HepG2 (cell line): ENCODE results near the gene PSKH1. TPM values are rescaled to one million over a fixed set of nuclear protein-coding genes. Genes with fewer than 3 reads are reported as not detected.

Experiments used
- ARID2 ChIP-seq: sonication (generic); formaldehyde crosslinking; IDR thresholded peaks from 2 replicates; pipeline ENCODE4 v1.8.1; 2022; ENCODE audit warnings: mild to moderate bottlenecking, missing genetic modification reagents, borderline replicate concordance
- ATF2 ChIP-seq: sonication (generic); formaldehyde crosslinking; IDR thresholded peaks from 2 replicates; pipeline ENCODE4 v1.4.0; 2020; ENCODE audit warnings: missing genetic modification reagents
- IKZF4 ChIP-seq: sonication (generic); formaldehyde crosslinking; IDR thresholded peaks from 2 replicates; pipeline ENCODE4 v1.5.1; 2020; ENCODE audit warnings: borderline replicate concordance, mild to moderate bottlenecking, low read depth, missing genetic modification reagents; ENCODE audit errors: not compliant biosample characterization
- KLF13 ChIP-seq: sonication (generic); formaldehyde crosslinking; IDR thresholded peaks from 2 replicates; pipeline ENCODE4 v1.4.0; 2020; ENCODE audit warnings: mild to moderate bottlenecking, missing genetic modification reagents
- NRL ChIP-seq: sonication (generic); formaldehyde crosslinking; IDR thresholded peaks from 2 replicates; pipeline ENCODE4 v1.5.0; 2020; ENCODE audit warnings: missing genetic modification reagents, mild to moderate bottlenecking, moderate library complexity, borderline replicate concordance
- PBX3 ChIP-seq: sonication (generic); formaldehyde crosslinking; IDR thresholded peaks from 2 replicates; pipeline ENCODE4 v1.8.1; 2023; ENCODE audit warnings: missing genetic modification reagents, inconsistent platforms, borderline replicate concordance
- RAD21 ChIP-seq: fragments of 450-650 bp; formaldehyde crosslinking; IDR thresholded peaks from 2 replicates; pipeline ENCODE4 v1.5.0; 2020; ENCODE audit warnings: mild to moderate bottlenecking
- SMC3 ChIP-seq: IDR thresholded peaks from 2 replicates; pipeline ENCODE4 v1.6.1; 2011; ENCODE audit warnings: low read length, improper control_type of control experiment
- STAG1 ChIP-seq: sonication (generic); formaldehyde crosslinking; IDR thresholded peaks from 2 replicates; pipeline ENCODE4 v1.4.0; 2020; ENCODE audit warnings: missing genetic modification reagents
- THAP11 ChIP-seq: IDR thresholded peaks from 2 replicates; pipeline ENCODE4 v1.6.1; 2016; ENCODE audit warnings: missing biosample characterization, missing genetic modification reagents
- ZIK1 ChIP-seq: sonication (generic); formaldehyde crosslinking; IDR thresholded peaks from 2 replicates; pipeline ENCODE4 v1.5.0; 2020; ENCODE audit warnings: mild to moderate bottlenecking, low read depth, missing genetic modification reagents, borderline replicate concordance
- ZNF350 ChIP-seq: sonication (generic); formaldehyde crosslinking; IDR thresholded peaks from 2 replicates; pipeline ENCODE4 v1.4.0; 2020; ENCODE audit warnings: mild to moderate bottlenecking, low read depth, missing genetic modification reagents, borderline replicate concordance
- ZNF589 ChIP-seq: sonication (generic); formaldehyde crosslinking; conservative IDR thresholded peaks from 2 replicates; pipeline ENCODE4 v1.8.0; 2022; ENCODE audit warnings: mild to moderate bottlenecking, moderate library complexity, missing genetic modification reagents
- ZNF678 ChIP-seq: sonication (generic); formaldehyde crosslinking; IDR thresholded peaks from 2 replicates; pipeline ENCODE4 v1.4.0; 2020; ENCODE audit warnings: mild to moderate bottlenecking, missing genetic modification reagents
- ZZZ3 ChIP-seq: sonication (generic); formaldehyde crosslinking; IDR thresholded peaks from 2 replicates; pipeline ENCODE4 v1.4.0; 2020; ENCODE audit warnings: missing genetic modification reagents, mild to moderate bottlenecking, borderline replicate concordance
- polyA plus RNA-seq, 8 experiments: library from polyadenylated mRNA; depleted of rRNA in 3 of 8; stranded (reverse) in 7 of 8; unstranded in 1 of 8; fragments of >200 nt; fragmentation: Illumina TruSeq in 4 of 8; extraction: Trizol in 4 of 8; gene quantifications; 2 replicates each; pipeline versions ENCODE4 v1.2.1 to v1.2.3, GENCODE V29; 2011 to 2016; ENCODE audit warnings: low read depth in 4 of 8, missing spikeins in 1 of 8, mixed read lengths in 1 of 8; ENCODE audit not compliant: insufficient read depth in 1 of 8
- total RNA-seq, 5 experiments: library from RNA; depleted of rRNA; stranded (reverse); fragments of >200 nt; fragmentation: Illumina TruSeq; extraction: Trizol; gene quantifications; 2 replicates each; pipeline ENCODE4 v1.2.3, GENCODE V29; 2016; ENCODE audit warnings: low read depth in 1 of 5
- TF ChIP-seq, protein P1 (sequence below): sonication (generic); formaldehyde crosslinking; IDR thresholded peaks from 2 replicates; pipeline ENCODE4 v1.4.0; 2020; ENCODE audit warnings: missing genetic modification reagents
- TF ChIP-seq, protein P2 (sequence below): sonication (generic); formaldehyde crosslinking; IDR thresholded peaks from 2 replicates; pipeline ENCODE4 v1.5.1; 2020; ENCODE audit warnings: mild to moderate bottlenecking, missing genetic modification reagents
- TF ChIP-seq, protein P3 (sequence below): sonication (generic); formaldehyde crosslinking; IDR thresholded peaks from 2 replicates; pipeline ENCODE4 v1.4.0; 2020; ENCODE audit warnings: mild to moderate bottlenecking, missing genetic modification reagents

PSKH1 gene
- total and polyA plus RNA-seq, 2 of the 13 experiments (the other 11 are each of a cell fraction or from before 2014, with no cell fraction given): 8.4 to 19.1 TPM

GRCh38 chr16:67943619-67944504 is 50.8 kb downstream of the PSKH1 start, which contains the start of gene LCAT (continued):
- TF ChIP-seq, protein P1, sequence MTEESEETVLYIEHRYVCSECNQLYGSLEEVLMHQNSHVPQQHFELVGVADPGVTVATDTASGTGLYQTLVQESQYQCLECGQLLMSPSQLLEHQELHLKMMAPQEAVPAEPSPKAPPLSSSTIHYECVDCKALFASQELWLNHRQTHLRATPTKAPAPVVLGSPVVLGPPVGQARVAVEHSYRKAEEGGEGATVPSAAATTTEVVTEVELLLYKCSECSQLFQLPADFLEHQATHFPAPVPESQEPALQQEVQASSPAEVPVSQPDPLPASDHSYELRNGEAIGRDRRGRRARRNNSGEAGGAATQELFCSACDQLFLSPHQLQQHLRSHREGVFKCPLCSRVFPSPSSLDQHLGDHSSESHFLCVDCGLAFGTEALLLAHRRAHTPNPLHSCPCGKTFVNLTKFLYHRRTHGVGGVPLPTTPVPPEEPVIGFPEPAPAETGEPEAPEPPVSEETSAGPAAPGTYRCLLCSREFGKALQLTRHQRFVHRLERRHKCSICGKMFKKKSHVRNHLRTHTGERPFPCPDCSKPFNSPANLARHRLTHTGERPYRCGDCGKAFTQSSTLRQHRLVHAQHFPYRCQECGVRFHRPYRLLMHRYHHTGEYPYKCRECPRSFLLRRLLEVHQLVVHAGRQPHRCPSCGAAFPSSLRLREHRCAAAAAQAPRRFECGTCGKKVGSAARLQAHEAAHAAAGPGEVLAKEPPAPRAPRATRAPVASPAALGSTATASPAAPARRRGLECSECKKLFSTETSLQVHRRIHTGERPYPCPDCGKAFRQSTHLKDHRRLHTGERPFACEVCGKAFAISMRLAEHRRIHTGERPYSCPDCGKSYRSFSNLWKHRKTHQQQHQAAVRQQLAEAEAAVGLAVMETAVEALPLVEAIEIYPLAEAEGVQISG (CRISPR knock-in tag): peak; percentile 58
- TF ChIP-seq RAD21 (CRISPR knock-in tag) (peak; percentile 67), ZIK1 (CRISPR knock-in tag) (0 out of 2 replicates have a peak, but pooled peaks have one; percentile 16), PBX3 (CRISPR knock-in tag) (no peak), KLF13 (CRISPR knock-in tag) (no peak), ZNF678 (CRISPR knock-in tag) (no peak), NRL (CRISPR knock-in tag) (peak; percentile 69; the same call in 1 of the 2 replicates), ZNF350 (CRISPR knock-in tag) (peak; percentile 82), SMC3 (0 out of 2 replicates have a peak, but pooled peaks have one; percentile 4), ZNF589 (CRISPR knock-in tag) (peak; percentile 19; the same call in 1 of the 2 replicates), THAP11 (CRISPR knock-in tag) (peak; percentile 53; the same call in 1 of the 2 replicates), ARID2 (CRISPR knock-in tag) (0 out of 2 replicates have a peak, but pooled peaks have one; percentile 65), ATF2 (CRISPR knock-in tag) (peak; percentile 61; the same call in 1 of the 2 replicates), ZZZ3 (CRISPR knock-in tag) (no peak), IKZF4 (CRISPR knock-in tag) (peak; percentile 33), STAG1 (CRISPR knock-in tag) (peak; percentile 28; the same call in 1 of the 2 replicates)
- TF ChIP-seq, protein P2, sequence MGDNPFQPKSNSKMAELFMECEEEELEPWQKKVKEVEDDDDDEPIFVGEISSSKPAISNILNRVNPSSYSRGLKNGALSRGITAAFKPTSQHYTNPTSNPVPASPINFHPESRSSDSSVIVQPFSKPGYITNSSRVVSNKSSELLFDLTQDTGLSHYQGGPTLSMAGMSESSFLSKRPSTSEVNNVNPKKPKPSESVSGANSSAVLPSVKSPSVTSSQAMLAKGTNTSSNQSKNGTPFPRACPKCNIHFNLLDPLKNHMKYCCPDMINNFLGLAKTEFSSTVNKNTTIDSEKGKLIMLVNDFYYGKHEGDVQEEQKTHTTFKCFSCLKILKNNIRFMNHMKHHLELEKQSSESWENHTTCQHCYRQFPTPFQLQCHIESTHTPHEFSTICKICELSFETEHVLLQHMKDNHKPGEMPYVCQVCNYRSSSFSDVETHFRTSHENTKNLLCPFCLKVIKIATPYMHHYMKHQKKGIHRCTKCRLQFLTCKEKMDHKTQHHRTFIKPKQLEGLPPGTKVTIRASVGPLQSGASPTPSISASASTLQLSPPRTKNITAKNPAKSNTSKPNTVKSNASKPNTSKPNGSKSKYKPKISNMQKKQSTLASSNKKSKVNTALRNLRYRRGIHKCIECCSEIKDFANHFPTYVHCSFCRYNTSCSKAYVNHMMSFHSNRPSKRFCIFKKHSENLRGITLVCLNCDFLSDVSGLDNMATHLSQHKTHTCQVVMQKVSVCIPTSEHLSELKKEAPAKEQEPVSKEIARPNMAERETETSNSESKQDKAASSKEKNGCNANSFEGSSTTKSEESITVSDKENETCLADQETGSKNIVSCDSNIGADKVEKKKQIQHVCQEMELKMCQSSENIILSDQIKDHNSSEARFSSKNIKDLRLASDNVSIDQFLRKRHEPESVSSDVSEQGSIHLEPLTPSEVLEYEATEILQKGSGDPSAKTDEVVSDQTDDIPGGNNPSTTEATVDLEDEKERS (CRISPR knock-in tag): no peak
- TF ChIP-seq, protein P3, sequence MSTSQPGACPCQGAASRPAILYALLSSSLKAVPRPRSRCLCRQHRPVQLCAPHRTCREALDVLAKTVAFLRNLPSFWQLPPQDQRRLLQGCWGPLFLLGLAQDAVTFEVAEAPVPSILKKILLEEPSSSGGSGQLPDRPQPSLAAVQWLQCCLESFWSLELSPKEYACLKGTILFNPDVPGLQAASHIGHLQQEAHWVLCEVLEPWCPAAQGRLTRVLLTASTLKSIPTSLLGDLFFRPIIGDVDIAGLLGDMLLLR (CRISPR knock-in tag): peak; percentile 13; the same call in 1 of the 2 replicates
